ENCODE measurements around the gene UROS.

DNA sequence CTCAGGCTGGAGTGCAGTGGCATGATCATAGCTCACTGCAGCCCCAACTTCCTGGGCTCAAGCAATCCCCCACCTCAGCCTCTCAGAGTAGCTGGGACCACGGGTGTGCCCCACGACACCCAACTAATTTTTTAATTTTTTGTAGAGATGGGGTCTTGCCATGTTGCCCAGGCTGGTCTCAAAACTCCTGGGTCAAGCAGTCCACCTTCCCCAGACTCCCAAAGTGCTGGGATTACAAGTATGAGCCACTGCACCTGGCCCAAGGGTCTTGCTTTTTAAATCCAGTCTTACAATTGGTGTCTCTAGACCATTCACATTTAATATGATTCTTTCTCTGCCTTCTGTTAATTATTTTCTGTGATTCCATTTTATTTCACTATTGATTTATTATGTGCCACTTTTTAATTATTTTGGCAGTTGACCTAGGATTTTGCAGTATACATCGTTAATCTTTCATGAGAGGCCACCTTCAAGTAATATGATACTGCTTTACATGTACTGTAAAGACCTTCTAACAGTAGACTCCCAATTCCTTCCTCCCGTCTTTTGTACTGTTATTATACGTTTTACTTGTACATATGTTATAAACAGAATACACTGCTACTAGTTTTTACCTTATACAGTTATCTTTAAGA lies 66.1 kb downstream of the UROS start:
- TF ChIP-seq, protein P1, sequence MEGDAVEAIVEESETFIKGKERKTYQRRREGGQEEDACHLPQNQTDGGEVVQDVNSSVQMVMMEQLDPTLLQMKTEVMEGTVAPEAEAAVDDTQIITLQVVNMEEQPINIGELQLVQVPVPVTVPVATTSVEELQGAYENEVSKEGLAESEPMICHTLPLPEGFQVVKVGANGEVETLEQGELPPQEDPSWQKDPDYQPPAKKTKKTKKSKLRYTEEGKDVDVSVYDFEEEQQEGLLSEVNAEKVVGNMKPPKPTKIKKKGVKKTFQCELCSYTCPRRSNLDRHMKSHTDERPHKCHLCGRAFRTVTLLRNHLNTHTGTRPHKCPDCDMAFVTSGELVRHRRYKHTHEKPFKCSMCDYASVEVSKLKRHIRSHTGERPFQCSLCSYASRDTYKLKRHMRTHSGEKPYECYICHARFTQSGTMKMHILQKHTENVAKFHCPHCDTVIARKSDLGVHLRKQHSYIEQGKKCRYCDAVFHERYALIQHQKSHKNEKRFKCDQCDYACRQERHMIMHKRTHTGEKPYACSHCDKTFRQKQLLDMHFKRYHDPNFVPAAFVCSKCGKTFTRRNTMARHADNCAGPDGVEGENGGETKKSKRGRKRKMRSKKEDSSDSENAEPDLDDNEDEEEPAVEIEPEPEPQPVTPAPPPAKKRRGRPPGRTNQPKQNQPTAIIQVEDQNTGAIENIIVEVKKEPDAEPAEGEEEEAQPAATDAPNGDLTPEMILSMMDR (IDR thresholded peaks at IDR 0.05 in 8 of 11, conservative IDR thresholded peaks at IDR 0.05 in 3 of 11): no peak
- TF ChIP-seq POLR2AphosphoS5 (IDR thresholded peaks at IDR 0.05) (no peak), POLR2A (IDR thresholded peaks at IDR 0.05) (no peak)

All from spleen (tissue), 7 donors.